Activated T-helper 1 cell treated with anti-CD3 and anti-CD28 coated beads, Interleukin-2, amount 50 U/mL, for 16 hours (primary cell): ENCODE measurements around the gene TRIM13.
"Not testable (repeated sequence)": the region's sequence is repeated elsewhere in the genome, so short reads cannot be mapped to it uniquely, and the experiment has no call there.

Experiments used
- DNase-seq, 2 donors: peaks; one replicate each; pipeline ENCODE4 v3.0.0-alpha.2; 2020; ENCODE audit warnings: low read depth in 1 of 2, low spot score in 1 of 2

TRIM13 gene

DNA sequence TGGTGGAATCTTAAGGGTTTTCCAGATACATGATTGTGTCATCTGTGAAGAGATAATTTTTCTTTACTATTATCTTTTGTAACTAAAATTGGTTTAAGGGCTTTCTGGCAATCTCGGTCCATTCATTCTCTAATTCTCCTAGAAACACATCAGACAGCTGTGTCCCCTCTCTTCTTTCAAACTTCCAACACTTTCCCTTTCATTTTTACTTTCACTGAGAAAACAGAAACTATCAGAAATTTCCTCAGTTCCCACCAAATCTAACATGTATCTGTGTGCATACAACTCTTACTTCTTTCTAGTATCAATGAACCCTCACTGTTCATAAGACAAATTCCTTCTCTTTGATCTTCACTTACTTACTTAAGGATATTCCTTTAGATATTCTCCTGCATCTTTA is 58.6 kb downstream of the TRIM13 start:
- no peak for DNase-seq

DNA sequence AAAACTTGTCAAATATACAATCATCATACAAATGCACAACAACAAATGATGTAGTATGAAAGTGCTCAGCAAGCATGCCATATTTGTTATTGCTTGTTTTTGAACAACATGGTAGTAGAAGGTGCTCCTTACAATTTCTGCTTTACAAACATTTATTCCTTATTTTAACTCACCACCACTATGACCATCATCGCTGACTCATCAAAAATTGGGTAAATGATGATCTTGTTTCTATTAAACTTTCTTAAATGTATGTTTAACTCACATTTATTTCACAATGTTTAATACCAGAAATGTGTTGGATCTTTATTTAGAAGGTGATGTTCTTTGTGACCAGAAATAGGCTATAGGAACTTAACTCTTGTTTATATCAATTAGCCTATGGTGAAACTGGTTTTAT is 63.9 kb downstream of the TRIM13 start:
- DNase-seq: no peak

DNA sequence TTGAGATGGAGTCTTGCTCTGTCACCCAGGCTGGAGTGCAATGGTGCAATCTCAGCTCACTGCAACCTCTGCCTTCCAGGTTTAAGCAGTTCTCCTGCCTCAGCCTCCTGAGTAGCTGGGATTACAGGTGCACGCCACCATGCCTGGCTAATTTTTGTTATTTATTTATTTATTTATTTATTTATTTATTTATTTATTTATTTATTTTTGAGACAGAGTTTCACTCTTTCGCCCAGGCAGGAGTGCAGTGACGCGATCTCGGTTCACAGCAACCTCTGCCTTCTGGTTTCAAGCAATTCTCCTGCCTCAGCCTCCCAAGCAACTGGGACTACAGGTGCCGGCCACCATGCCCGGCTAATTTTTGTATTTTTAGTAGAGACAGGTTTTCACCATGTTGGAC is 65.5 kb downstream of the TRIM13 start:
- DNase-seq: not testable (repeated sequence)

DNA sequence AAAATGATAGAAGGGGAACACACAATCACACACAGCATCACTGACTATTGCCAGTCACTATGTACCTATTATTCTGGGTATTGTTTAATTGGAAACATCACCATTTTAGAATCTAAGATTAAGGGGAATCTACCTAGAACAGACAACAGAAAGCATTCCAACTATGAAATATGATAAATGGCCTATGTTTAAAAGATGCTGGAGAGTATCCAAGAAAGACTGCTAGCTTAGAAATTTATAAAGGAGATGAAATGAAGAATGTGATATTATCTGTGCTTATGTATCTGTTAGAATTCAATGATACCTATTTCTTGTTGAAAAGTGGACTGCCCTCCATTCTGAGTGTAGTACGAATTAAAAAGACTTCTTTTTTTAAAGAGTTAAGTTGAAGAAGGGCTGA is 68.9 kb downstream of the TRIM13 start:
- no peak for DNase-seq
